Erythroblast (primary cell): ENCODE data around the gene CDH13.

Source experiments
- GATA1 ChIP-seq: IDR thresholded peaks from 2 replicates; pipeline ENCODE4 v1.6.1; 2011; ENCODE audit warnings: low read depth, mild to moderate bottlenecking, control low read depth, low read length, moderate library complexity
- POLR2A ChIP-seq: IDR thresholded peaks from 2 replicates; pipeline ENCODE4 v1.6.1; 2011; ENCODE audit warnings: mild to moderate bottlenecking, low read length

DNA sequence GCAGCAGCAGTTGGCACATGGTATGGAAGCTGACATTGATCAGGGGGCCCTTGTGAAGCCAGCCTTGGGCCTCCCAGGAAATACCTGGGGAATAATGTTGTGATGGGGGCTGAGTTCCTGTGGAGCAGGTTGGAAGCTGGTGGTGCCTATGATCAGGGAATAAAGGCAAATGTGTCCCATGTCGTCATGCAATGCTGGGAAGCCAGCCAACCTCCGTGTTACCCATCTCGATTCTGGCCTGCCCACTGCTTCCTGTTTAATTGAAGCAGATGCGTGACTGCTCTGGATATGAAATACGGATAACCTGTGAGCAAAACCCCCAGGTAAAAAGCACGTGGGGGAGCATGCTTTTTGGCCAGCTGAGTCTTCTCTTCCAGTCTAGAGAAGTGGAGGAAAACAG, 600.6 kb downstream of the CDH13 start:
- TF ChIP-seq POLR2A, result no peak
- no peak for TF ChIP-seq GATA1
